Bronchus fibroblast of lung (primary cell): Measurements from ENCODE around the gene KCNK7. TPM values are rescaled to one million over a fixed set of nuclear protein-coding genes. Genes with fewer than 3 reads are reported as not detected.

Experiments
- total RNA-seq: library from RNA; depleted of rRNA; stranded (reverse); fragments of >200 nt; gene quantifications from 2 replicates; pipeline ENCODE4 v1.2.3, GENCODE V29; 2015

Gene KCNK7, protein sequence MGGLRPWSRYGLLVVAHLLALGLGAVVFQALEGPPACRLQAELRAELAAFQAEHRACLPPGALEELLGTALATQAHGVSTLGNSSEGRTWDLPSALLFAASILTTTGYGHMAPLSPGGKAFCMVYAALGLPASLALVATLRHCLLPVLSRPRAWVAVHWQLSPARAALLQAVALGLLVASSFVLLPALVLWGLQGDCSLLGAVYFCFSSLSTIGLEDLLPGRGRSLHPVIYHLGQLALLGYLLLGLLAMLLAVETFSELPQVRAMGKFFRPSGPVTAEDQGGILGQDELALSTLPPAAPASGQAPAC
- 0.15 TPM in 1 of 2 replicates, not detected in the other for total RNA-seq

DNA sequence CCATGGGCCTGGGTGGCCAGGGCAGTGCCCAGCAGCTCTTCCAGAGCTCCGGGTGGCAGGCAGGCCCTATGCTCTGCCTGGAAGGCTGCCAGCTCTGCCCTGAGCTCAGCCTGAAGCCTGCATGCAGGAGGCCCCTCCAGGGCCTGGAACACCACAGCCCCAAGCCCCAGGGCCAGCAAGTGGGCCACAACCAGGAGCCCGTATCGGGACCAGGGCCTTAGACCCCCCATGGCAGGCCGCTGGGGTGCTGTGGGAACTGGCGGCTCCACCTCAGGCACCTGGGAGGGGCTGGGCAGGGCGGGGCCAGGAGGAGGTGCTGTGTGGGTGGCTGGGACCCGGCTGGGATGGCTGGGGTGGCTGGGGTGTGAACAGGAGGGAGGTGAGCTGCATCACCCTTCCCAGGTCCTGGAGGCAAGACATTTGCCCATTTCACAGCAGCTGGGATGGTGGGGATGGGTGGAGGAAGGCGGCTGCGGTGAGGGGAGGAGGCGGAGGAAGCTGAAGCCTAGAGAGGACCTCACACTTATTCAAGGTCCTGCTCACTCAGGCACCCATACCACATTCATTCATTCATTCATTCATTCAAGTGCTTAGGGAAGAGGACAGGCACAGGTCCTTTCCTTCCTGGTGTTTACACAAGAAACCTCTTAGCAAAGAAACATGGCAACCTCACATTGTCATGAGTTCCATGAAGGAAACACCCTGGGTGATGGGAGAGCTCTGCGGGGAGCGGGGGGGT lies at the start of gene KCNK7:
KCNK7 (minus strand) TSS at position 258 of the 739 bp plus-strand sequence; CDS start at position 230, 28 bp downstream.

DNA sequence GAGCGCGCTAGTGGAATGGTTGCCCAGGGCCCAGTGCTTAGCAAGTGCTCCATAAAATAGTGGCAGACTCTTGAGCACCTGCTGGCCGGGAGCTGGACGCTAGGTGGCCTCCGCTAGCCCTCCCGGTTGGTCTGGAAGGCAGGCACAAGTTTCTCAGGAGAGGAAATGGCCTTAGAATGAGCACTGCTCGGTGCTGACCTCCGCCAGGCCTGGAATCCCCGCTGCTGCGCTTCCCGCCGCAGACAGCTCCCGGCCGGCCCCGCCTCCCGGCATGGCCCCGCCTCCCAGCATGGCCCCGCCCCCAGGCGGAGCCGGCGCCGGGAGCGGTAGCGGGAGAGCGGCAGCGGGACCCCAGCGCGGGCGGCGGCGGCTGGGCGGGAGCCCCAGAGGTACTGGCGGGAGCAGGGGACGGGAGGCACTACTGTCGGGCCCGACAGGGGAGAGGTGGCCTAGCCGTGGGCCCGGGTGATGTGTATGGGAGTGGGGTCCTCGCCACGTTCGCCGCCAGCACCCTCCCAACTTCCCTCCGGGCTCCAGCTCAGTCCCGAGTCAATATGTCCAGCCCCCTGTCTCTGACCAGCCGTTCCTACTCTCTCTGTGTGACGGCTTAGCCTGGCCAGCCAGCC lies 42.3 kb upstream of the KCNK7 start, which contains the start of gene SIPA1:
SIPA1 (plus strand) TSS at position 308 of the 626 bp plus-strand sequence. CDS start 2,821 bp downstream, outside the sequence.

DNA sequence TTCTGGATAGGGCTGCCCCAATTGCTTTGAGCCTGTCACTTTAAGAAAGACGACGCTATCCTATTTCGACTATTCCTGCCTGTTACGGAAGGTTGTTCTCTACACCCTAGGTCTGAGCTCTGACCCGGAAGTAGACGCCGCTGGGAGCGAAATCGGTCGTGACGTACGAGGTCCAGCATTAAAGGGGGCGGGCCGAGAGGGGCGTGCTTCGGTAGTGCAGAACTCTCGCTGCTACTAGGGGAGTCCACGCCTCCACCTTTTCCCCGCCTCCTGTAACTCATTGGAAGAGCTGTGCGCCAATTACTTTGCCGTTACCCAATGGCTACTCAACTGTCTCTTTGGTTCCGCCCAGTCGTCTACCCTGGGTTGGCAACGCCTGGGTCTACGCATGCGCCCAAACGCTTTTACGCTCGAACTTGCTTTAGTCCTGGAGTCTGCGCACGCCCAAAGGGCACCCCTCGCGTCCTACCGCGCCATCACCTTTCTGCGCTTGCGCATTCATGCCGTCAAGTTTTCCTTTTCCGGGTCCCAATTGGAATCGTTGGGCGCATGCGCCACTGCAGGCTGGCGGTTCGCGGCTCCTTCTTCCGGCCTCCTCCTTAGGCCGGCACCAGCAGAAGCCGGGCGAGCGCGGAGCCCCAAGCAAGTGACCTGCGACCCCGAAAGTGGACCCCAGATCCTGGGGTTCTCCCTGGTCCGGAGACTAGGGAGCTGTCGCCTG lies 19.8 kb upstream of the KCNK7 start, which contains the start of gene PCNX3:
PCNX3 (plus strand) TSS at position 548 of the 721 bp plus-strand sequence. CDS start 536 bp downstream, outside the sequence.

DNA sequence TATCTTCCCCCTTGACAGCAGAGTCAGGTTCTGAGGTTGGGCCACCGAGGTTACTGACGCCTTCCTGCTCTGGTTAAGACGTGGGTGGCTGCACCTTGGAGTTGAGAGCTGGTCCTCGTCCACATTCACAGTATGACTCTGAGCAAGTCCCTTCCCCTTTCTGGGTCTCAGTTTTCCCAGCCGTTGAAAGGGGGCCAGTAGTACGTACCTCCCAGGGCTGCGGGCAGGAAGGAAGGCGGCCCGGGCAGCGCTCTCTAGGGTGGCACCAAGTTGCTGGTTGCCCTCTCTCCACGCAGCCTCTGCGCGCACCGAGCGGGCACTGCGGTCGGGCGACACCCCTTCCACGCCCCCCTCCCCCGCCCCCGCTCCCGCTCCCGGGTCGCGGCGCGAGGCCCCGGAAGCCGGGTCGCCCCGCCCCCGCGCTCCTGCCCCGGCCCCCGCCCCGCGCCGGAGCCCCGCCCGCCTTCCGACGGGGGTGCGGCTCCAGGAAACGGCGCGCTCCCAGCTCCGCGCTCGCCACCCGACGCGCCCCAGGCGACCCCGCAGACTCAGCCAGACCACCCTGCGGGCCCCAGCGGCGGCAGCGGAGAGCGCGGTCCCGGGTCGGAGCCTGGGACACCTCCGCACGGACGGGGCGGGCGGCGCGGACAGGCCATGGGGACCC lies 19.9 kb downstream of the KCNK7 start, which contains the start of gene EHBP1L1:
EHBP1L1 (plus strand) TSS at position 486 of the 664 bp plus-strand sequence. CDS start 250 bp downstream, outside the sequence.

DNA sequence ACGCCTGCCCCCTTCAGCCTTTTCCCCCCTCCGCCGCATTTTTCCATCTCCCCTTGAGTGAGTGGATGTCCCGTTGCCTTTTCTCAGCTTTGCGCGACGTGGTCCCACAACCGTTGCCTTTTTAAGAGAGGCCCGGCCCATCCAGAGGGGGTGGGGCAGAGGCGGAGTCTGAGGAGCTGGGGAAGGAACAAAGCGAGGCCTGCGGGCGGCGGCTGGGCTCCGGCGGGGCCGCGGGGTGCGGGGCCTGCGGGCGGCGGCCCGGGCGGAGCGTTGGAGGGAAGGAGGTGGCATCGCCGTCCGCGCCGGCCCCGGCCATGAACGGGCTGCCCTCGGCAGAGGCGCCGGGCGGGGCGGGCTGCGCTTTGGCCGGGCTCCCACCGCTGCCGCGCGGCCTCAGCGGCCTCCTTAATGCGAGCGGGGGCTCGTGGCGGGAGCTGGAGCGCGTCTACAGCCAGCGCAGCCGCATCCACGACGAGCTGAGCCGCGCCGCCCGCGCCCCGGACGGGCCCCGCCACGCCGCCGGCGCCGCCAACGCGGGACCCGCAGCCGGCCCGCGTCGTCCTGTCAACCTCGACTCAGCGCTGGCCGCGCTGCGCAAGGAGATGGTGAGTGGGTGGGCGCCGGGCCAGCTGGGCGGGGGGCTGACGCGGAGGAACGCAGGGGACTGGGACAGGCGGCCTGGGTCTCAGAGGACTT lies 23.1 kb downstream of the KCNK7 start, which contains the start of gene FAM89B:
FAM89B (plus strand) TSS at position 183 of the 696 bp plus-strand sequence; CDS start at position 315, 132 bp downstream.

DNA sequence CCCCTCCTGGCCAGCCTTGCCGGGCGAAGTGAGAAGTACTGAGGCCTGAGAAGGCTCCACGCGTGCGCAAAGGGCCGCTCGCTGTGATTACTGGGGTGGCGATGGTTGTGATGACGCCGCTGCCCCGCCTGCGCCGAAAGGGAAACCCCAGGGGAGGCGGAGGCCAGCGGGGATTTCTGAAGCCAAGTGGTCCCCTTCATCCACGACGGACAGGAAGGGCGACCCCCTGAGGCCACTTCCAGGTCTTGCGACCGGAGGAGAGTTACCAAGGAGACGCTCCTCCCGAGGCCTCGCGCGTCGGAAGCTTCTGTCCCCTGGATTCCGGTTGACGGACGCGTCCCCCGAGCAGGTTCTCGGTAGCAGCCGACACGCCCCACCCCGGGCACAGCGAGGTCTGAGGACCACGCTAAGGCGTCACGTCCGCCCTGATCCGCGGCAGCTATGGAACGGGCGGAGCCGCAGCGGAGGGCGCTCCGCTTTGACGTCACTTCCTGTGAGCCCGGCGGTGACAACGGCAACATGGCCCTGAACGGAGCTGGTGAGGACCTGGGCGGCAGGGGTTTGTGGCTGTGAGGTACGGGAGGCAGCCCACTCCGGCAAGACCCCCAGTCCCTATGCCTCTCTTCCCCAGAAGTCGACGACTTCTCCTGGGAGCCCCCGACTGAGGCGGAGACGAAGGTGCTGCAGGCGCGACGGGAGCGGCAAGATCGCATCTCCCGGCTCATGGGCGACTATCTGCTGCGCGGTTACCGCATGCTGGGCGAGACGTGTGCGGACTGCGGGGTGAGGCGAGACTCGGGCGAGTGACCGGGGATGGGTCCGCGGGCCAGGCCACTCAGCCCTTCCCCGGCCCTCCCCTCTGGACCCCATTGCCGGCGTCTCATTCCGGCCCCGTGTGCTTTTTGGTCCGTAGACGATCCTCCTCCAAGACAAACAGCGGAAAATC lies 25.4 kb downstream of the KCNK7 start, which contains the start of gene ZNRD2:
ZNRD2 (plus strand) TSS at position 505 of the 946 bp plus-strand sequence; CDS start at position 520, 15 bp downstream.

DNA sequence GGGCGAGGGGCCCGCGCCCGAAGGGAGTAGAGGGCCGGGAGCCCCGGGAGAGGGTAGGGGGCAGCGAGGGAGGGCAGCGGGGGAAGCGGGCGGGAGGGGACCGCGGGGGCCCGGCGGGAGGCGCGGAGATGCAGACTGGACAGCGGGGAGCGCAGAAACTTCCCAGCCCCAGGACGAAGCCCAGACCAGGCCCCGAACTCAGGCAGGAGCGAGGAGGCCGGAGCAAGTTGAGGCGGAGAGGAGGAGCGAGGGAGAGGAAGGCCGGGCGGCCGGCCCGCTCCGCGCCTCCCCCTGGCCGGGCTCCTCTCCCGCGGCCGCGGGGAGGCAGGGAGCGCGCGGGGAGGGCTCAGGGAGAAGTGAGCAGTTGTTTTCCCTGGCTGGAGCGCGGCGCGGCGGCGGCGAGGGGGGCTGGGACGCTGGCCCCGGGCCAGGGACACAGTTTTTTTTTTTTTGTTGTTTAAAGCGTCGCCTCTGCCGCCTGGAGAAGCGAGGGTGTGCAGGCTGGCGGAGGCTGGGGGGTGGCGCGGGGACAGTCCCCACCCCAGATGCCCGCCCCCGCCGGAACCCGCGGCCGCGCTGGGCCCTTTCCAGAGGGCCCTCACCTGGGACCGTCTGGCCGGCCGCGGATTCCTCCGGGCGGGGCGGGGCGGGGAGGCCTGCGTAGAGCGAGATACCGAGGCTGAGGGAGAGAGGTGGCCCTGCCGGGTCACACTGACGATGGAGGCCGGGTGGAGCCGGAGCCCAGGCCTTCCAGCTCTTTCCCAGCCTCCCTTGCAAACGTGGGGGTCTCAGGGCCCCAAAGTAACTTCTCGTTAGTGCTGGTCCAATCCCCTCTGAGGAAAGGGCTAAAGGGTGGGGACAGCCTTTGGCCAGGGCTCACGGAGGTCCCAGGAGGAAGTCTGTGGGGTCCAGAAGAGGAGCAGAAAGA lies 37.3 kb downstream of the KCNK7 start, which contains the start of gene LTBP3:
LTBP3 (minus strand) TSS at position 358 of the 928 bp plus-strand sequence. CDS start 400 bp downstream, outside the sequence.

Other genes starting within 250 kb of the KCNK7 start
- 0.30 TPM in 1 of 2 replicates, not detected in the other for gene TIGD3, start 241.0 kb downstream of the KCNK7 start, total RNA-seq
- 0.67 and 0.74 TPM in 2 replicates for gene SLC25A45, start 213.2 kb downstream of the KCNK7 start, total RNA-seq
- 19.8 and 28.2 TPM in 2 replicates for gene FRMD8, start 209.2 kb downstream of the KCNK7 start, total RNA-seq
- 4.9 TPM in 2 replicates for gene NEAT1, start 173.0 kb downstream of the KCNK7 start, total RNA-seq
- 477 and 585 TPM in 2 replicates for gene MALAT1, start 96.8 kb downstream of the KCNK7 start, total RNA-seq
- 110 and 117 TPM in 2 replicates for gene SCYL1, start 70.7 kb downstream of the KCNK7 start, total RNA-seq
- 22.3 and 26.9 TPM in 2 replicates for gene LTBP3, start 37.4 kb downstream of the KCNK7 start, total RNA-seq
- 116 and 117 TPM in 2 replicates for gene ZNRD2, start 25.3 kb downstream of the KCNK7 start, total RNA-seq
- gene FAM89B, start 23.3 kb downstream of the KCNK7 start, total RNA-seq: 59.0 and 62.4 TPM in 2 replicates
- gene EHBP1L1, start 19.7 kb downstream of the KCNK7 start, total RNA-seq: 30.6 and 38.5 TPM in 2 replicates
- gene MAP3K11, start 18.4 kb upstream of the KCNK7 start, total RNA-seq: 34.6 TPM in 2 replicates
- 34.0 and 39.2 TPM in 2 replicates for gene PCNX3, start 20.0 kb upstream of the KCNK7 start, total RNA-seq
- 40.2 and 40.4 TPM in 2 replicates for gene SIPA1, start 42.3 kb upstream of the KCNK7 start, total RNA-seq
- 43.6 and 44.4 TPM in 2 replicates for gene RELA, start 67.1 kb upstream of the KCNK7 start, total RNA-seq
- 41.0 and 43.7 TPM in 2 replicates for gene KAT5, start 116.5 kb upstream of the KCNK7 start, total RNA-seq
- 66.0 and 76.0 TPM in 2 replicates for gene RNASEH2C, start 125.0 kb upstream of the KCNK7 start, total RNA-seq
- 4.9 and 5.5 TPM in 2 replicates for gene AP5B1, start 185.2 kb upstream of the KCNK7 start, total RNA-seq
- gene OVOL1, start 191.3 kb upstream of the KCNK7 start, total RNA-seq: not detected in 2 replicates
- gene SNX32, start 238.2 kb upstream of the KCNK7 start, total RNA-seq: 0.15 and 0.67 TPM in 2 replicates